DMS153 treated with DMSO at 0.1 percent for 48 hours (cell line): ENCODE data around the gene LAMTOR5.
"Not testable (repeated sequence)": the region's sequence is repeated elsewhere in the genome, so short reads cannot be mapped to it uniquely, and the experiment has no call there.

Experiments used
- DNase-seq: peaks from one replicate; lab custom pipeline; 2025; ENCODE audit not compliant: unreplicated experiment; lab: John Stamatoyannopoulos, UW

LAMTOR5 gene

DNA sequence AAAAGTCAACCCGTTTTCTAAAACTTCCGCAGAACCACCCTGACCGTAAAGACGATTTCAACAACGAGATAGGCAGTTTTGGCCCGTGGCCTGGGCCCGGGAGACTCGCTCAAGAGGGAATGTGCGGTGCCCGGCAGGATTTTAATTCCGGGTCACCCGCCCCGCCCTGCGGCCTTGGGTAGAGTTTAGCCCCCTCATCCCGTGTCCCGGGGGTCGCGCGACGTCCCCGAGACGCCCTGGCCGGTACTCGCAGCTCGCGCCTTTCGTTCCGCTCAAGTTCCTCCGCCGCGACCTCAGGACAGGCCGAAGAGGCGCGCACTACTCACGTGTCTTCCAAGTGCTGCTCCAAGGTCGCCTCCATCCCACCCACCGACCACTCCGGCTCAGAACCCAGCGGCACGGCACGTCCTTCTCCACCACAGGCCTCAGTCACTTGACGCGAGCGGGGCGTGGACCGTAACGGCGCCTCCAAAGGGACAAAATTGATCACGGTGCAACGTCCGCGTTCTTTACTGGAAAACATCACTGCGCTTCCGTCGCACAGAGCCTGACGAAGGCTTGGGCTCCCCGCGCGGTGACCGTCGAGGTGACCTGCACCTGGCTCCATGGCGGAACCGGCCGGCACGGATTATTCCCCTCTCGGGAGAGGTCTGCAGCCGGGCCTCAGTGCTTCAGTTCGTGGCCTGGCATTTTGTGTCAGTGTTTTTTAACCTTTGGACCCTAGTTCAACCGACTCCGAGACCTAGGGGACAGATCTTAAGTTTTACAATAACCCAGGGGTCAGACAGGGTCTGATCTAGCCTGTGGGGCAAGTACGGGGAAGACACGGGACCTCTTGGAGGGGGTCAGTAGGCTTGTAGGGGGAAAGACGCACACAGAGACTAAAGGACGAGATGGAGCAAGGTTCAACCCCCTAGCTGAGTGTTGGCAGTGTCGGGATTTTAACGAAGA is at the start of gene LAMTOR5:
LAMTOR5 (minus strand) TSS at position 435 of the 951 bp plus-strand sequence; CDS start at position 361, 74 bp downstream.
- peak; percentile 72 for DNase-seq

DNA sequence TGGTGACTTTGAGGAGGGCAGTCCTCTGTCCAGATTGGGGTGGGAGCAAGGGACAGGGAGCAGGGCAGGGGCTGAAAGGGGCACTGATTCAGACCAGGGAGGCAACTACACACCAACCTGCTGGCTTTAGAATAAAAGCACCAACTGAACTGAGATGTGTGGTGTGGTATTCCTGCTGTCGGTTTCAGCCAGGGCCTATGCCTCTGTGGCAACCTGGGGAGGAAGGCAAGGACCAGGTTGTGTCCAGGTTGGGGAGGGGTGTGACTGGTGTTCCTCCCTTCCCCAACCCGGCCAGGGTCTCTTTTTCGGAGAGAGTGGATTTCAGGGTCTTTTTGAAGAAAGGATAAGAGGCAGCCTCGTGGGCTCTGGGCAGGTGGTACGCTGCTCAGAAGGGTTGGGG is 49.7 kb upstream of the LAMTOR5 start:
- DNase-seq: no peak

DNA sequence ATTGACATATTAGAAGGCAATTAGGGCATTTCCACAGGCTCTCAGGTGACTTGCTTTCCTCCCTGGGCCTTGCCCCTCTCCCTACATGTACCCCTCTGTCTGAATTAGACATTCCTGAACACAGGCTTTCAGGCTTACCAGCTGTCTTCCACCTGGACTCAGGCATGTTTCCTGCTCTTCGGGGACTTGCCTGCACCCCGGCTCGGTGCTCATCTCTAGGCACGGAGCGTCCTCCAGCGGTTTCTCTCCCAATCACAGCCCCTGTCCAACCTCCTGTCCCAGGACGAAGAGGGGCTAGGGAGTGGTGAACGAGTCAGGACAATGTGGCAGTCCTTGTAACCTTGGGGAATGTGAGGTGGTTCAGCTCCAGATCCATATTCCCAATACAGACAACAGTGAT is 47.7 kb upstream of the LAMTOR5 start:
- no peak for DNase-seq

GRCh38 chr1:110454328-110454727 is 46.8 kb upstream of the LAMTOR5 start:
- DNase-seq: no peak

DNA sequence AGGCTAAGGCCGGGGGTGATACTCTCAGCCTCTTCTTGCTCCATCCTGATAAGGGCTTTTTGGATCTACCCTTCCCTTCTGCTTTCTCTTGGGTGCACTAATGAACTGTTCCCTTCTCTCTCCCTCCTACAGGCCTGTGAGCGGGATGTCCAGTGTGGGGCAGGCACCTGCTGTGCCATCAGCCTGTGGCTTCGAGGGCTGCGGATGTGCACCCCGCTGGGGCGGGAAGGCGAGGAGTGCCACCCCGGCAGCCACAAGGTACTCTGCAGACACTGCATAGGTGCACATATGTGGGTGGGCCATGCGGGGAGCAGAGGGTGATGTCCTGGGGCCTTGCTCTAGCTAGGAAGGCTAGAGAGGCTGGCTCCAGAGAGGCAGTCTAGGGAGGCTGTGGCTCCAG is 46.3 kb upstream of the LAMTOR5 start:
- no peak for DNase-seq

- no peak for DNase-seq
Measured at GRCh38 chr1:110452330-110452729, 44.8 kb upstream of the LAMTOR5 start.

DNA sequence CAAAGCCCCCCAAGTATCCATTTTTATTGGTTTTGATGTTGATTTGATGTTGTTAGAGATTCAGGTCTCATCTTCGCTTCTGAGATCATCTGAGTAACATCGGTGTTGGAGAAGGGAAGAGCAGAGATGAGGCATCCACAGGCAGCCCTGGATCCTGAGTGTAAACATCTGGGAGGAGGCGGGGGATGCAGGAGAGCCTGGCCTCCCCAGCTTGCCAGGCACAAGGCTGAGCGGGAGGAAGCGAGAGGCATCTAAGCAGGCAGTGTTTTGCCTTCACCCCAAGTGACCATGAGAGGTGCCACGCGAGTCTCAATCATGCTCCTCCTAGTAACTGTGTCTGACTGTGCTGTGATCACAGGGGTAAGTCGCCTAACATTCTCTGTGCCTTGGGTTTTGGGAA is 43.4 kb upstream of the LAMTOR5 start, which contains the start of gene PROK1:
PROK1 (plus strand) TSS at position 221 of the 400 bp plus-strand sequence; CDS start at position 289, 68 bp downstream.
- no peak for DNase-seq

DNA sequence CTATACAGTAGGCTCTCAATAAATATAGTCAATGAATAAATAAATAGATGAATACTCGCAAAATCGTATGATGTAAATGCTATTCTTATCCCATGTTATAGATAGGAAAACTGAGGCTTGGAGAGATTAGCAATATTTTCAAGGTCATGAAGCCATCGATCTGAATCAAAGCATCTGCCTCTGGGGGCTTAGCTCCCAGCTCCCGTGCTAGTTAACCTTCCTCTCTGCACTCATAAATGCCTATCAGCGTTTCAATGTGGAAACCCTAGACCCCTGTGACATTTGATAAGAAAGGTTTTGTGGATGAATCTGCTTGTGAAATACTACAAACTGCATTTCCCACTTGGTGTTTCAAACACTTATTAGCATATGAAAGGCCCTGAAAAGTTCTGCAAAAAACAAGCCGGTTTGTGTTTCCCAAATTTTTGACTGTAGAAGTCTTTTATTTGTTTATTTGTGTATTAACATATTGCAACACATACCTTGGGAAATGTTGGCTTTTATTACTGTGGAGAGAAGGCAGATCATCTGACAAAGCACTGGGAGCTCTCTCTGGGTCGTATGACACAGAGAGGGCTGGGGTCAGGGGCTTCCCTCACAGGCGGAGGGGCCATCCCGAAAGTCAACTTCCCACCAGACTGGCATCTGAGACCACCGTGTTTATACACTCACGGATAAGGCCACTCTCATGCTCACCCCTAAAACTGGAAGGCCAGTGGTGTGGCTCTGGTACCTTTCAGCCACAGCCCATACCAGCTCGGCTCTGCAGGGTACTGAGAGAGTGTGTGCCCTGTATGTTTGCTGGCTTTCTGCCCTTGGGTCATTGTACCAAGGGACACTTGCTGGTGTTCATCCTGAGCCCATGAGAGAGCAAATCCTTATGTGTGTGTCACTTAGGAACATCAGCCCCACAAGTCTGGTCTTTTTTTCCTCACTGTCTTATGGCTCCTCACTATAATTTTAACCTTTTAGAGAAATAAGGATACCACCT is 42.5 kb upstream of the LAMTOR5 start:
- no peak for DNase-seq

- DNase-seq: no peak
Measured at GRCh38 chr1:110444561-110444960, 37.1 kb upstream of the LAMTOR5 start.

GRCh38 chr1:110443451-110443850 is 36.0 kb upstream of the LAMTOR5 start:
- no peak for DNase-seq

- DNase-seq: no peak
Measured at GRCh38 chr1:110441888-110442287, 34.4 kb upstream of the LAMTOR5 start.

- no peak for DNase-seq
Measured at GRCh38 chr1:110440877-110441276, 33.4 kb upstream of the LAMTOR5 start.

GRCh38 chr1:110439873-110440272 is 32.4 kb upstream of the LAMTOR5 start:
- DNase-seq: not testable (repeated sequence)

DNA sequence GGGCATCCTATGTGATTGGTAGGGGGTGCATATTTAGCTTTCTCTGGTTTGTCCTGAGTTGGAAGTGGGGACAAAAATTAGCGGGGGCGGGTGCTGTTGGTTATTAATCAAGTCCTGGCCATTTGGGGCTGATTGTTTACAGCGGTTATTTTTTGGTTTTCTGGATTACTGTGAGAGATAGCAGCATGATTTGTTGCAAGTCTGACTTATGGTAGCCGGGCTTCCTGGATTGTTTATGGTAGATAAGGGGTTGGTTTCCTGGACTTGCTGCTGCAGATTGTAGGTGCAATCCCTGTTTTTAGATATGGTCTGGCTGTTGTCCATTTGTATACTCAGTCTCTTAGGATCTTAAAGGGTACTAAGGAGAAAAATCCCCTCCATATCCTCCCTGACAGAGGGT is 31.4 kb upstream of the LAMTOR5 start:
- DNase-seq: no peak

DNA sequence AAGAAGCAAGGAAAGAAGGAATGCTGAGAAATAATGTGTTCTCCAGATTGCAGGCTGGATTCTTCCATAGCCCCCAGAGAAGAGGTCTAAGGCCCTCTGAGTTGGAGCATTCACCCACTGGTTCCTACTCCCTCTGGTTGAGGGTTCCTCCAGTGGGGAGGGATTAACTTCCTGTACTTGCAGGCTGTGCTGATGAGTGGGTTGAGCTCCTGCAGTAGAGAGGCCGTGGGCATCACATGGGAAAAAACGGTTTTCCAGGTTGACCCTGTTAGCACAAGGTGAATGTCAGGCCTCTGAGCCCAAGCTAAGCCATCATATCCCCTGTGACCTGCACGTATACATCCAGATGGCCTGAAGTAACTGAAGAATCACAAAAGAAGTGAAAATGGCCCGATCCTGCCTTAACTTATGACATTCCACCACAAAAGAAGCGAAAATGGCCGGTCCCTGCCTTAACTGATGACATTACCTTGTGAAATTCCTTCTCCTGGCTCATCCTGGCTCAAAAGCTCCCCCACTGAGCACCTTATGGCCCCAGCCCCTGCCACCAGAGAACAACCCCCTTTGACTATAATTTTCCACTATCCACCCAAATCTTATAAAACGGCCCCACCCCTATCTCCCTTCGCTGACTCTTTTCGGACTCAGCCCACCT is 30.3 kb upstream of the LAMTOR5 start:
- DNase-seq: not testable (repeated sequence)

DNA sequence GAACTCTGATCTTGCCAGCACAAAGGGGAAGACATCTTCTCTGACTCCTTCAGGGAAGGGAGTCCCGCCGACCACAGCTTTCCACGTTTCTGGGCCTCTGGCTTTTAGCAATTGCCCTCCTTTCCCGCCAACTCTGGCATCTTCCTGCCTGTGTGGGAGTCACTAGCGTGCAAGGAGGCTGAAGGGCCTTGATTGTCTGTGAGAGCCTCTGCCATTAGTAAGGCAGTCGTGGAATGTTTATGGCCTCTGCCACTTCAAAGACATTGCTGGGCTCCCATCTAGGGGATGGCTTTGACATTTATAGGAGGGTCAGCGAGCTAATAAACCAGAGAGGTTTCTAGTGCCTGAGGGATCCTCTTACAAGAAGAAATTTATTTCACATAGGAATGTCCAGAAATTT is 29.1 kb upstream of the LAMTOR5 start:
- DNase-seq: no peak

GRCh38 chr1:110434946-110435345 is 27.5 kb upstream of the LAMTOR5 start:
- DNase-seq: no peak

DNA sequence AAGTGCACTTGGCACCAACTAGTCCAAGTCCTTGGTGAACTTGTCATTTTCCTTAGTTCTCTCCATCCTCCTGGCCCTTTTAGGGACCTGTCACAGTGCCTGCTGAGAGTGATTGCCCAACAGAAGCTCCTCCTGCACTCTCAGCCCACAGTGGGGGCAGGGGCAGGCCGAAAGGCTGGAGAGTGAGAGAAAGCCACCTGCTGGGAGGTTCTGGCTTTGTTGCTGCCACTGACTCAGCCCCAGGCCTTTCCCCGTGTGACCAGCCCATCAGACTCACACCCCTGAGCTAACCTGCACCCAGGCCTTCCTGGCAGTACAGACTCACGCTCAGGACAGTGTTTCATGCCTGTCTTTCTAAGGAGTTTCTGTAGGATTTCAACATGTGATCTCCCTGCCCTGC is 26.3 kb upstream of the LAMTOR5 start:
- no peak for DNase-seq

- no peak for DNase-seq
Measured at GRCh38 chr1:110433213-110433612, 25.7 kb upstream of the LAMTOR5 start.

GRCh38 chr1:110430901-110431300 is 23.4 kb upstream of the LAMTOR5 start:
- no peak for DNase-seq

DNA sequence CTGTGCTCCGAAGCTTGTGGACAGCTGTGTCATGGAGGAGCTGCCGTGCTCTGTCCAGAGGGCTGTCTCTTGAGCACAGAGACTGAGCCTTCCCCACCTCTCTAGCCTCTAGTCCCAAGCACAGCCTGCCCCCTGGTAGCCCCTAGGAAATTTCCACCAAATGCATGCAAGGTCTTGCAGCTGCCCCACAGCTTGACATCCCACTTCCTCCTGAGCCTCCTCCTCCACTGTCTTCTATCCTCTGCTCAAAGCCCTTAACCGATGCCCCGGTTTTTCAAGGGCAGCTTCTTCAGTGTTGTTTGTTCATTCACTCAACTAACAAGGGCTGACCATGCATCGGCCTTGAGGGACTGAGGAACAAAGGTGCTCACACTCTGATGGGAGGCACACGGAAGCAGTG is 22.9 kb upstream of the LAMTOR5 start:
- no peak for DNase-seq
